GM12874 (cell line): ENCODE results near the gene CD300LB.

Experiments used
- CTCF ChIP-seq: IDR thresholded peaks from 2 replicates; pipeline ENCODE4 v1.5.1; 2011; ENCODE audit warnings: low read depth, mild to moderate bottlenecking, control low read depth, low read length, moderate library complexity; ENCODE audit not compliant: insufficient read depth

The CD300LB gene

GRCh38 chr17:74491626-74492025, 39.6 kb downstream of the CD300LB start:
- TF ChIP-seq CTCF: no peak

- TF ChIP-seq CTCF: no peak
Measured at GRCh38 chr17:74490716-74491115, 40.6 kb downstream of the CD300LB start.

- TF ChIP-seq CTCF: no peak
Measured at GRCh38 chr17:74485841-74486240, 45.4 kb downstream of the CD300LB start.

GRCh38 chr17:74485022-74485743, 46.1 kb downstream of the CD300LB start:
- no peak for TF ChIP-seq CTCF

GRCh38 chr17:74484066-74484465, 47.2 kb downstream of the CD300LB start:
- no peak for TF ChIP-seq CTCF

- no peak for TF ChIP-seq CTCF
Measured at GRCh38 chr17:74481621-74482020, 49.7 kb downstream of the CD300LB start.

- no peak for TF ChIP-seq CTCF
Measured at GRCh38 chr17:74480290-74480689, 51.0 kb downstream of the CD300LB start.
